ENCODE measurements around the gene DNAJB7. TPM values are rescaled to one million over a fixed set of nuclear protein-coding genes. Genes with fewer than 3 reads are reported as not detected.
"Not testable (repeated sequence)": the region's sequence is repeated elsewhere in the genome, so short reads cannot be mapped to it uniquely, and the experiment has no call there.

DNAJB7 gene
- total RNA-seq, 4 donors from 2014 or later: 0.27 to 0.54 (median 0.44) TPM; not detected in 1

DNA sequence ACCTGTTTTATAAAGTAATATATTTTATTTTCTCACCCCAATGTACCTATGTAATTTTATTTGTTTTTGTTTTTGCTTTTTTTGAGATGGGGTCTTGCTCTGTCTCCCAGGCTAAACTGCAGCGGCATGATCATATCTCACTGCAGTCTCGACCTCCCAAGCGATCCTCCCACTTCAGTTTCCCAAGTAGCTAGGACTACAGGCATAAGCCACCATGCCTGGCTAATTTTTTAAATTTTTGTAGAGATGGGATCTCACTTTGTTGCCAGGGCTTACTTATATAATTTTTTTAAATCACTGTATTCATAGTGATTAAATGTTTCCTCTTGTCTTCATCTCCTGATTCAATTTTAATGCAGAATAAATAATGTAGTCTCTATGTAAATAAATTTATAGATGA lies 13.2 kb upstream of the DNAJB7 start:
- Histone ChIP-seq H3K36me3 (no peaks in the 10 kb centered on the region), H3K9me3 (no peaks in the 10 kb centered on the region), H3K4me3 (replicated peaks in 1 of 3) (no peak overlapping the region), H3K4me1 (peaks cover 3 to 10% of the 10 kb centered on the region in 2 donors), H3K27ac (no peak overlapping the region), H3K27me3 (no peaks in the 10 kb centered on the region)
- no peak for TF ChIP-seq POLR2A (IDR thresholded peaks at IDR 0.05)
- TF ChIP-seq, protein P1, sequence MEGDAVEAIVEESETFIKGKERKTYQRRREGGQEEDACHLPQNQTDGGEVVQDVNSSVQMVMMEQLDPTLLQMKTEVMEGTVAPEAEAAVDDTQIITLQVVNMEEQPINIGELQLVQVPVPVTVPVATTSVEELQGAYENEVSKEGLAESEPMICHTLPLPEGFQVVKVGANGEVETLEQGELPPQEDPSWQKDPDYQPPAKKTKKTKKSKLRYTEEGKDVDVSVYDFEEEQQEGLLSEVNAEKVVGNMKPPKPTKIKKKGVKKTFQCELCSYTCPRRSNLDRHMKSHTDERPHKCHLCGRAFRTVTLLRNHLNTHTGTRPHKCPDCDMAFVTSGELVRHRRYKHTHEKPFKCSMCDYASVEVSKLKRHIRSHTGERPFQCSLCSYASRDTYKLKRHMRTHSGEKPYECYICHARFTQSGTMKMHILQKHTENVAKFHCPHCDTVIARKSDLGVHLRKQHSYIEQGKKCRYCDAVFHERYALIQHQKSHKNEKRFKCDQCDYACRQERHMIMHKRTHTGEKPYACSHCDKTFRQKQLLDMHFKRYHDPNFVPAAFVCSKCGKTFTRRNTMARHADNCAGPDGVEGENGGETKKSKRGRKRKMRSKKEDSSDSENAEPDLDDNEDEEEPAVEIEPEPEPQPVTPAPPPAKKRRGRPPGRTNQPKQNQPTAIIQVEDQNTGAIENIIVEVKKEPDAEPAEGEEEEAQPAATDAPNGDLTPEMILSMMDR (IDR thresholded peaks at IDR 0.05): no peak
- 94 to 99% methylated on average over 3 of the region's 3 CpGs for WGBS, 2 donors
- no peak for DNase-seq
- intact Hi-C loops (cut with DNase I): no loop called here

DNA sequence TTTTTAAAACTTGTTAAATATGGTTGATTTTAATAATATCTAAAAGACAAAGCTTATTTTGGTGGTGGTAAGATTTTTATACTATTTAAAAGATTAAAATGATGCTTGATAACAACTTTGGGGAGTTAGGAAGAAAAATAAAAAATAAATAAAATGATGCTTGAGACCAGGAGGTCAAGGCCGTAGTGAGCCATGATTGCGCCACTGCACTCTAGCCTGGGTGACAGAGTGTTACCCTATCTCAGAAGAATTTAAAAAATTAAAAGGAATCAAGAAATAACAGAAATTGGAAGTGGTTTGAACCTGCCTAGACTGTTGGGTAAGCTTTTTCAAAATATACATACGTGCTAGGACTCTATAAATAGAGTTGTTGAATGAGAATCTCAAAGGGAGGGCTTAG lies 12.1 kb upstream of the DNAJB7 start:
- Histone ChIP-seq H3K4me1 (peaks cover 4 to 13% of the 10 kb centered on the region in 2 donors), H3K9me3 (no peaks in the 10 kb centered on the region), H3K27ac (no peak overlapping the region), H3K36me3 (no peaks in the 10 kb centered on the region), H3K27me3 (no peaks in the 10 kb centered on the region), H3K4me3 (replicated peaks in 1 of 3) (no peak overlapping the region)
- WGBS, 2 donors: 98 to 99% methylated on average over 3 of the region's 3 CpGs
- TF ChIP-seq, protein P1 (IDR thresholded peaks at IDR 0.05): no peak
- TF ChIP-seq POLR2A (IDR thresholded peaks at IDR 0.05): no peak
- no peak for DNase-seq
- intact Hi-C loops (cut with DNase I): no loop called here

DNA sequence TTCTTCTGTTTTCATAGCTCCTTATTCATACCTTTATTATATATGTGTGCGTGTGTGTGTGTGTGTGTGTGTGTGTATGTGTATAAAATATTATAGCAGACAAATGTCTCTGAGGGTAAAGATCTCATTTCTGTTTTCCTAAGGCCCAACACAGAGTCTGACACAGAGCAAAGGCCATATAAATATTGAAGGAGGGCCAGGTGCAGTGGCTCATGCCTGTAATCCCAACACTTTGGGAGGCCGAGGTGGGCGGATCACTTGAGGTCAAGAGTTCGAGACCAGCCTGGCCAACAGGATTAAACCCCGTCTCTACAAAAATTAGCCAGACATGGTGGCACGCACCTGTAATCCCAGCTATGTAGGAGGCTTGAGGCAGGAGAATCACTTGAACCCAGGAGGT lies 6.5 kb upstream of the DNAJB7 start:
- DNase-seq; H3K4me3 ChIP-seq (replicated peaks in 1 of 3); H3K4me1 ChIP-seq; intact Hi-C loops (cut with DNase I); H3K27me3 ChIP-seq; H3K36me3 ChIP-seq; H3K9me3 ChIP-seq: not testable (repeated sequence)
- peak overlapping the region in 1 of 3 donors; percentile 80 for H3K27ac ChIP-seq
- WGBS, 2 donors: 94 to 96% methylated on average over 6 of the region's 6 CpGs

DNA sequence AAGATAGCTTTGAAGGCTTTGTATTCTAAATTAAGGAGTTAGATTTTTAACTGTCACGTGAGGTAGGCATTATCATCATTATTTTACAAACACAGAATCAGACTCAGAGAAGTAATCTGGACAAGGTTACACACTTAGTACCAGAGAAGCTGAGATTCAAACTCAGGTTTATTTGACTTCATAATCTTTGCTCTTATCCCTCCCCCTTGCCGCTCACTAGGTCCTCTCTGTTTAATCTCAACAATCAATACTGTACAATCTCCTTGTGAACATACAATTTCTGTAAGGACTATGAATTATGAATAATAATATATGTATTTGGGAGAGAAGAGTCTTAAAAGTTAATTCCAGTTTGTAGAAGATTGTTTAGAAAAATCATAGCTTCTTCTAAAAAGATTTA lies 5.2 kb upstream of the DNAJB7 start:
- DNase-seq: no peak
- no peaks in the 10 kb centered on the region for H3K36me3 ChIP-seq
- H3K27me3 ChIP-seq: no peaks in the 10 kb centered on the region
- intact Hi-C loops (cut with DNase I): no loop called here
- H3K4me3 ChIP-seq (replicated peaks in 1 of 3): no peak overlapping the region
- peaks cover 4 to 7% of the 10 kb centered on the region in 2 donors for H3K4me1 ChIP-seq
- no peak for TF ChIP-seq POLR2A (IDR thresholded peaks at IDR 0.05)
- TF ChIP-seq, protein P1 (IDR thresholded peaks at IDR 0.05): no peak
- 94 to 95% methylated on average over 2 of the region's 2 CpGs for WGBS, 2 donors
- no peak overlapping the region for H3K27ac ChIP-seq
- H3K9me3 ChIP-seq: no peaks in the 10 kb centered on the region

DNA sequence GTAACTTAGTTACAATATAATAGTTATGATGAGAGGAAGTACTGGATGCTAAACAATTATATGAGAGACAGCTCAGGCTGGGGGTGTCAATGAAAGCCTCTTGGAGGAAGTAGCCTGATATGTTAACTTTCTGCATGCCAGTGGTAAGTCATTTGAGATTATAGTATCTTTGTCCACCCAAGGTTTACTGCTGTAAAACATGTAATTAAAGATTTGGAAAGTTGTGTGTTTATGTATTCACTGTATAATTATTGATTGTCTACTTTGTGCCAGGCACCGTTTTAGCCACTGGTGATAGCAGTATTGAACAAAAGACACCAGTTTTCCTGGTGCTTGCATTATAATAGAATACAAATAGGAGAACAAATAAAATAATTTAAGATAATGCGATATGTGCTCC lies 624 bp upstream of the DNAJB7 start:
- TF ChIP-seq POLR2A (IDR thresholded peaks at IDR 0.05): no peak
- TF ChIP-seq, protein P1 (IDR thresholded peaks at IDR 0.05): no peak
- WGBS, 2 donors: 90 to 97% methylated on average over 2 of the region's 2 CpGs
- no peak overlapping the region for H3K4me3 ChIP-seq (replicated peaks in 1 of 3)
- H3K27me3 ChIP-seq: no peaks in the 10 kb centered on the region
- no peak overlapping the region for H3K27ac ChIP-seq
- DNase-seq: no peak
- intact Hi-C loops (cut with DNase I): no loop called here
- no peaks in the 10 kb centered on the region for H3K9me3 ChIP-seq
- H3K4me1 ChIP-seq: peaks cover 6 to 8% of the 10 kb centered on the region in 2 donors
- peaks cover 0 to 2% of the 10 kb centered on the region in 2 donors for H3K36me3 ChIP-seq

All from thyroid gland (tissue), 4 donors.